ENCODE data around the gene LSM11. TPM values are rescaled to one million over a fixed set of nuclear protein-coding genes. Genes with fewer than 3 reads are reported as not detected.
"Not testable (repeated sequence)": the region's sequence is repeated elsewhere in the genome, so short reads cannot be mapped to it uniquely, and the experiment has no call there.

Gene LSM11
- polyA plus RNA-seq, 1 donor from 2014 or later: 30.6 TPM

- not testable (repeated sequence) for H3K27me3 ChIP-seq (ENCODE audit: insufficient read depth, low read depth, low read length); H3K4me2 ChIP-seq (ENCODE audit: low read length); H3K79me2 ChIP-seq (replicated peaks; ENCODE audit: insufficient read depth, low read length); H3K9ac ChIP-seq (ENCODE audit: low read length); H2AFZ ChIP-seq (ENCODE audit: low read depth, low read length); H3K9me3 ChIP-seq (ENCODE audit: low read length); H4K20me1 ChIP-seq (ENCODE audit: insufficient read depth); H3K27ac ChIP-seq (ENCODE audit: low read length); H3K9me2 ChIP-seq (ENCODE audit: insufficient read depth, low read length); H3K4me3 ChIP-seq (ENCODE audit: low read length); H3F3A ChIP-seq (ENCODE audit: insufficient read depth, low read length, poor library complexity, severe bottlenecking); H3K36me3 ChIP-seq (ENCODE audit: insufficient read depth, low read length)
Measured at GRCh38 chr5:157726607-157727006, 16.9 kb upstream of the LSM11 start.

- not testable (repeated sequence) for H2AFZ ChIP-seq (ENCODE audit: low read depth, low read length); H3K4me2 ChIP-seq (ENCODE audit: low read length); H3K27ac ChIP-seq (ENCODE audit: low read length); H3K9me3 ChIP-seq (ENCODE audit: low read length); H3K9me2 ChIP-seq (ENCODE audit: insufficient read depth, low read length); H3F3A ChIP-seq (ENCODE audit: insufficient read depth, low read length, poor library complexity, severe bottlenecking); H3K4me3 ChIP-seq (ENCODE audit: low read length); H4K20me1 ChIP-seq (ENCODE audit: insufficient read depth); H3K27me3 ChIP-seq (ENCODE audit: insufficient read depth, low read depth, low read length); H3K79me2 ChIP-seq (replicated peaks; ENCODE audit: insufficient read depth, low read length); H3K36me3 ChIP-seq (ENCODE audit: insufficient read depth, low read length); H3K9ac ChIP-seq (ENCODE audit: low read length)
Measured at GRCh38 chr5:157727858-157728257, 15.7 kb upstream of the LSM11 start.

- Histone ChIP-seq H2AFZ (ENCODE audit: low read depth, low read length) (no peak overlapping the region), H4K20me1 (ENCODE audit: insufficient read depth) (no peaks in the 10 kb centered on the region), H3K27me3 (ENCODE audit: insufficient read depth, low read depth, low read length) (no peaks in the 10 kb centered on the region), H3F3A (ENCODE audit: insufficient read depth, low read length, poor library complexity, severe bottlenecking) (no peaks in the 10 kb centered on the region), H3K4me3 (ENCODE audit: low read length) (no peak overlapping the region), H3K36me3 (ENCODE audit: insufficient read depth, low read length) (no peaks in the 10 kb centered on the region), H3K9ac (ENCODE audit: low read length) (no peak overlapping the region), H3K79me2 (replicated peaks; ENCODE audit: insufficient read depth, low read length) (peaks cover 3% of the 10 kb centered on the region), H3K9me3 (ENCODE audit: low read length) (no peaks in the 10 kb centered on the region), H3K27ac (ENCODE audit: low read length) (no peak overlapping the region), H3K9me2 (ENCODE audit: insufficient read depth, low read length) (no peaks in the 10 kb centered on the region), H3K4me2 (ENCODE audit: low read length) (no peak overlapping the region)
- no peak for TF ChIP-seq MXI1 (conservative IDR thresholded peaks at IDR 0.05; ENCODE audit: poor library complexity, severe bottlenecking)
- no peak for TF ChIP-seq TAF1 (IDR thresholded peaks at IDR 0.05; ENCODE audit: low read depth)
- no peak for TF ChIP-seq RAD21 (conservative IDR thresholded peaks at IDR 0.05)
- TF ChIP-seq, protein P1, sequence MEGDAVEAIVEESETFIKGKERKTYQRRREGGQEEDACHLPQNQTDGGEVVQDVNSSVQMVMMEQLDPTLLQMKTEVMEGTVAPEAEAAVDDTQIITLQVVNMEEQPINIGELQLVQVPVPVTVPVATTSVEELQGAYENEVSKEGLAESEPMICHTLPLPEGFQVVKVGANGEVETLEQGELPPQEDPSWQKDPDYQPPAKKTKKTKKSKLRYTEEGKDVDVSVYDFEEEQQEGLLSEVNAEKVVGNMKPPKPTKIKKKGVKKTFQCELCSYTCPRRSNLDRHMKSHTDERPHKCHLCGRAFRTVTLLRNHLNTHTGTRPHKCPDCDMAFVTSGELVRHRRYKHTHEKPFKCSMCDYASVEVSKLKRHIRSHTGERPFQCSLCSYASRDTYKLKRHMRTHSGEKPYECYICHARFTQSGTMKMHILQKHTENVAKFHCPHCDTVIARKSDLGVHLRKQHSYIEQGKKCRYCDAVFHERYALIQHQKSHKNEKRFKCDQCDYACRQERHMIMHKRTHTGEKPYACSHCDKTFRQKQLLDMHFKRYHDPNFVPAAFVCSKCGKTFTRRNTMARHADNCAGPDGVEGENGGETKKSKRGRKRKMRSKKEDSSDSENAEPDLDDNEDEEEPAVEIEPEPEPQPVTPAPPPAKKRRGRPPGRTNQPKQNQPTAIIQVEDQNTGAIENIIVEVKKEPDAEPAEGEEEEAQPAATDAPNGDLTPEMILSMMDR (IDR thresholded peaks at IDR 0.05; ENCODE audit: poor library complexity, severe bottlenecking): no peak
- TF ChIP-seq SMC3 (conservative IDR thresholded peaks at IDR 0.05; ENCODE audit: poor library complexity): no peak
- no peak for TF ChIP-seq REST (IDR thresholded peaks at IDR 0.05; ENCODE audit: borderline replicate concordance)
- no peak for TF ChIP-seq EZH2 (IDR thresholded peaks at IDR 0.05; ENCODE audit: borderline replicate concordance, insufficient read depth, low read length, poor library complexity, severe bottlenecking)
- TF ChIP-seq EP300 (conservative IDR thresholded peaks at IDR 0.05; ENCODE audit: poor library complexity, severe bottlenecking): no peak
- no peak for TF ChIP-seq POLR2AphosphoS5 (IDR thresholded peaks at IDR 0.05)
Measured at GRCh38 chr5:157729858-157730257, 13.7 kb upstream of the LSM11 start.
